NB4 (cell line): ENCODE results near the gene TCF12.

ENCODE experiments used
- DNase-seq: peaks from one replicate; pipeline ENCODE4 v3.0.0; 2010; ENCODE audit warnings: low read depth
- H3K4me3 ChIP-seq: one replicate; pipeline ENCODE4 v1.5.1; 2011; ENCODE audit warnings: mild to moderate bottlenecking, low read depth, low read length, moderate library complexity
- MYC ChIP-seq: IDR thresholded peaks from 2 replicates; pipeline ENCODE4 v1.6.1; 2011; ENCODE audit warnings: low read depth, low read length
- POLR2A ChIP-seq: IDR thresholded peaks from 2 replicates; pipeline ENCODE4 v1.6.1; 2011; ENCODE audit warnings: mild to moderate bottlenecking; ENCODE audit not compliant: insufficient read length; ENCODE audit errors: extremely low read depth
- TF ChIP-seq, protein P1 (sequence below): IDR thresholded peaks from one replicate; pipeline ENCODE4 v1.5.1; 2012; ENCODE audit warnings: low read depth, low read length
- TF ChIP-seq, protein P2 (sequence below): IDR thresholded peaks from 2 replicates; pipeline ENCODE4 v1.6.1; 2011; ENCODE audit warnings: low read depth, low read length

TCF12 gene

DNA sequence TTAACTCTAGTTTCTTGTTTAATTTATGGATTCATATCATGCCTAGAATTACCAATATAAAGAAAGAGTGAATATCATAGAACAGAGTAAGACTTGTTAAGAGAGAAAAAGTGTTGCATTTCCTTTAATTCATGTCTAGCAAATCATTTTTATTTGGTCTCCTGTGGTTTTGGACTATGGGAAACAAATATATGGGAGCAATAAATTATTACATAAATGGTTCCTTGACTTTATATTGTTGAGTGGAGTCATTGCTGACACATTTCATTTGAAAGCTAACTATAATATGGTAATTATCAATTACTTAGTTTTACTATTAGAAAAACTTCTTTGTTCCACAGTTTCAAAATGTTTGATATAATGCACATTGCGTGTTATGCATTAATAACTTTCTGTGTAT, 313.1 kb downstream of the TCF12 start:
- no peak overlapping the region for H3K4me3 ChIP-seq
- DNase-seq, result no peak
- TF ChIP-seq, protein P1, sequence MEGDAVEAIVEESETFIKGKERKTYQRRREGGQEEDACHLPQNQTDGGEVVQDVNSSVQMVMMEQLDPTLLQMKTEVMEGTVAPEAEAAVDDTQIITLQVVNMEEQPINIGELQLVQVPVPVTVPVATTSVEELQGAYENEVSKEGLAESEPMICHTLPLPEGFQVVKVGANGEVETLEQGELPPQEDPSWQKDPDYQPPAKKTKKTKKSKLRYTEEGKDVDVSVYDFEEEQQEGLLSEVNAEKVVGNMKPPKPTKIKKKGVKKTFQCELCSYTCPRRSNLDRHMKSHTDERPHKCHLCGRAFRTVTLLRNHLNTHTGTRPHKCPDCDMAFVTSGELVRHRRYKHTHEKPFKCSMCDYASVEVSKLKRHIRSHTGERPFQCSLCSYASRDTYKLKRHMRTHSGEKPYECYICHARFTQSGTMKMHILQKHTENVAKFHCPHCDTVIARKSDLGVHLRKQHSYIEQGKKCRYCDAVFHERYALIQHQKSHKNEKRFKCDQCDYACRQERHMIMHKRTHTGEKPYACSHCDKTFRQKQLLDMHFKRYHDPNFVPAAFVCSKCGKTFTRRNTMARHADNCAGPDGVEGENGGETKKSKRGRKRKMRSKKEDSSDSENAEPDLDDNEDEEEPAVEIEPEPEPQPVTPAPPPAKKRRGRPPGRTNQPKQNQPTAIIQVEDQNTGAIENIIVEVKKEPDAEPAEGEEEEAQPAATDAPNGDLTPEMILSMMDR, result no peak
- TF ChIP-seq, protein P2, sequence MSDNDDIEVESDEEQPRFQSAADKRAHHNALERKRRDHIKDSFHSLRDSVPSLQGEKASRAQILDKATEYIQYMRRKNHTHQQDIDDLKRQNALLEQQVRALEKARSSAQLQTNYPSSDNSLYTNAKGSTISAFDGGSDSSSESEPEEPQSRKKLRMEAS, result no peak
- TF ChIP-seq POLR2A, result no peak
- TF ChIP-seq MYC, result no peak

DNA sequence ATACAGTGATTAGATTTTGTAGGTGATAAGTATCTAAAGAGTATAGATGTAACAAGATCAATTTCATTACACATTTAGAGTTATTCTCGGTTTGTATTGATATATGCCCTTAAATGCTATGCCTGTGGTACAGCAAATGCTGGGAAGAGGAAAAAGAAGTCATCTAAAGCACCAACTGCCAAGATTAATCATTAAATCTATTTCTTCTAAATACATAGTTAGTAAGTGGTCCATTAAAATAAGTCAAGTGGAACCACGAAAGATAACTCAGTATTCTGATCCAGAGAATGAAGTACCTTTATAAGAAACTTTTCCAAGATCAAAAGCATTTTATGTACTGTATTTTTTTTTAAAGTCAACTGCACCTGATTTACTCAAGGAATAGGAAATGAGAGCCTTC, 315.7 kb downstream of the TCF12 start:
- TF ChIP-seq, protein P1, result no peak
- TF ChIP-seq POLR2A (no peak), MYC (no peak)
- TF ChIP-seq, protein P2, result no peak
- no peak overlapping the region for H3K4me3 ChIP-seq
- no peak for DNase-seq

DNA sequence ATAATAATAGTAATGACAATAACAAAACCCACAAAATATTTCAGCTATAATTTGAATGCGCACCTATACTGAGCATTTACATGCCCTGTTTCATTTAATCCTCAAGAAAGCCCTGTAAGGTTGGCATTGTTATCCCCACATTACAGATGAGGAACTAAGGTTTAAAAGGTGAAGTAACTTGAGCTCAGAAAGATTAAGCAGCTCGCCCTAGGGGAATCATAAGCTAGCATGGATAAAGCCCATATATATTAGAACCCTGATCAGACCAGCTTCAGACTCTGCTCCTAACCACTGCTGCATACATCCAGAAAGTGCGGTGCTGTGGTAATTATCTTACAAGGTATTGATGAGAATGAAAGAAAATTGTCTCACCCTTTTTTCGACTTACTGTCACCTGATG, 316.7 kb downstream of the TCF12 start:
- DNase-seq, result no peak
- TF ChIP-seq, protein P1, result no peak
- TF ChIP-seq, protein P2, result no peak
- TF ChIP-seq POLR2A (no peak), MYC (no peak)

DNA sequence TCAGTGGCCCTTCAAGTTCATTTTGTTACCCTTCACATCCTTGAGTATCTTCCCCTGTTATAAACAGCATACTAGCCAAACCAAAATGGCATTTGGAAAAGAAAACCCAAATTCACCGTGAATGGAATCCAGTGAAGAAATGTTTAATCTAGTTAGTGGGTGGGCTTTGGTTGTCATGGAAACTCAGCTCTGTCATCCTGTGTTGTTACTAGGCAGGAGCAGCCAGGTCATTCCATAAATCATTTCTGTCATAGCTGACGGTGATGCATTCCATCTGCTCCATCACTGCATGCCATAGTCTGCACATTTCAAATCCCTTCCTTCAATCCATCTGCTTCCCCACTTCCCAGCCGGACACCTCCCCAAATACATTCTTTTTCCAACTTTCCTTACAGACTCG, 317.4 kb downstream of the TCF12 start:
- TF ChIP-seq, protein P2, result no peak
- TF ChIP-seq POLR2A (no peak), MYC (no peak)
- TF ChIP-seq, protein P1, result no peak
- no peak overlapping the region for H3K4me3 ChIP-seq
- DNase-seq, result no peak

More for the DNA sequence above, 316.7 kb downstream of the TCF12 start:
- no peak overlapping the region for H3K4me3 ChIP-seq

DNA sequence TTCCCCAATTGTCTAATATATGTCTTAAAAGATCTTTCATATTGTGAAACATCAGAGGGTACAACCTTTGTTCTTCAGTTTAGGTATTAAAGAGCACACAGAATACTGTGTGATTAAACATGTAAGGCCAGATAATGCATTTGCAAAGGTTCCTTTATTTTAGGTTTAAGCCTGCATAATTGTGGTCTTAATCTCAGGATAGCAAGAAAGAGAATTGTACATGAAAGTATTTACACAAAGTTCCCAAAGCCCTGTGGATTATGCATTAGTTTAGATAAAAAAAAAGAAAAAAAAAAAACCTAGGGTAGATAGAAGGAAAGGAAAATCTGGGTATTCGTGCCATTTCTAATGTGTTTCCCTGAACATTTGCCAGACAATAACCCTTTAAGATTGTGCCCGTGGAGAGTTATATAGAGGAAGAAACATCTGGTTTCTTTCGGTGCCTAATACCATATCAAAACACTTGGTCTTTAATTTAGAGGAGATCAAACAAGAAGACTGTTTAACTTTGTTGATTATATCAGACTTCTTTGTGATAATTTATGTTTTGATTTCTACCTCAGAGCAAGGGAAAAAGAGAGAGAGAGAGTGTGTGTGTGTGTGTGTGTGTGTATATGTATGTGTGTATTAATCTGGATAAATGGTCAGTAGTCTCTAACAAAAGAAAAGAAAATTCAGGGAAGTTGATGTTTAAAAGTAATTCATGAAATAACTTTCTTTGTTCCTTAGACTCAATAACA, 318.3 kb downstream of the TCF12 start:
- H3K4me3 ChIP-seq, result no peak overlapping the region
- no peak for DNase-seq
- TF ChIP-seq MYC, result no peak

DNA sequence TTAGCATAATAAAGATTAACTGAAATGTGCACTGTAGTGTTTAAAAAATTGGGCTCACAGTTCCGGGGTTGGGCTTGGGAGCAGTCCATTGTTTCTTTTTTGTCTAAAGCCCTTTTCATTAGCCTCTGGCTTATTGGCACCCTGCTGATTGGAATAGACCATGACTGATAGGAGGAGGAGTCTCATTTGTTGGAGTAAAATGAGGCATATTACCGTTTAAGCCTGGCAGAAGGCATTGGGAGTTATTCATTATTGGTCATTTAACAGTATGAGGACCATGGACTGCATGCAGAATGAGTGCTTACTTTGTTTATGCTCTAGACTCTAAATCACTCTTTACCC, 318.8 kb downstream of the TCF12 start:
- DNase-seq, result no peak
- TF ChIP-seq, protein P1, result no peak
- TF ChIP-seq, protein P2, result no peak
- TF ChIP-seq MYC, result no peak
- no peak overlapping the region for H3K4me3 ChIP-seq
